HEK293T (cell line): ENCODE measurements around the gene MBD4.
A peak's percentile ranks its signal among the peaks of the same experiment; 100 is the strongest.

Experiments
- CTCF ChIA-PET: fragments of 350-600 bp; formaldehyde crosslinking; extraction: SDS; loops from one replicate; lab custom pipeline; 2021; ENCODE audit warnings: antibody characterized with exemption, inconsistent platforms; lab: Yijun Ruan, JAX
- POLR2A ChIA-PET: fragments of 350-600 bp; formaldehyde crosslinking; extraction: SDS; loops from one replicate; lab custom pipeline; 2020; ENCODE audit warnings: antibody characterized with exemption, inconsistent platforms; lab: Yijun Ruan, JAX
- DNase-seq: peaks from one replicate; pipeline ENCODE4 v3.0.0; 2012; ENCODE audit warnings: mixed read lengths; ENCODE audit errors: extremely low spot score
- ARNT ChIP-seq: fragments of 450-650 bp; IDR thresholded peaks from 2 replicates; pipeline ENCODE4 v1.6.1; 2017; ENCODE audit warnings: mild to moderate bottlenecking
- BHLHE40 ChIP-seq: fragments of 450-650 bp; IDR thresholded peaks from 2 replicates; pipeline ENCODE4 v1.6.1; 2016; ENCODE audit warnings: mild to moderate bottlenecking, moderate library complexity, borderline replicate concordance
- CTBP1 ChIP-seq: fragments of 450-650 bp; IDR thresholded peaks from 2 replicates; pipeline ENCODE4 v1.6.1; 2016; ENCODE audit warnings: borderline replicate concordance
- ELF4 ChIP-seq: fragments of 450-650 bp; IDR thresholded peaks from 2 replicates; pipeline ENCODE4 v1.6.1; 2017; ENCODE audit warnings: antibody characterized with exemption
- FOXA1 ChIP-seq: fragments of 450-650 bp; IDR thresholded peaks from 2 replicates; pipeline ENCODE4 v1.6.1; 2016; ENCODE audit warnings: mild to moderate bottlenecking
- FOXK2 ChIP-seq: fragments of 450-650 bp; IDR thresholded peaks from 2 replicates; pipeline ENCODE4 v1.6.1; 2016; ENCODE audit warnings: mild to moderate bottlenecking
- FOXM1 ChIP-seq: fragments of 450-650 bp; IDR thresholded peaks from 2 replicates; pipeline ENCODE4 v1.6.1; 2017; ENCODE audit warnings: mild to moderate bottlenecking, borderline replicate concordance
- HDGF ChIP-seq: fragments of 450-650 bp; IDR thresholded peaks from 2 replicates; pipeline ENCODE4 v1.6.1; 2017; ENCODE audit warnings: antibody characterized with exemption, borderline replicate concordance
- L3MBTL2 ChIP-seq: fragments of 450-650 bp; conservative IDR thresholded peaks from 2 replicates; pipeline ENCODE4 v1.6.1; 2016; ENCODE audit warnings: mild to moderate bottlenecking
- LEF1 ChIP-seq: fragments of 450-650 bp; IDR thresholded peaks from 2 replicates; pipeline ENCODE4 v1.6.1; 2017; ENCODE audit warnings: mild to moderate bottlenecking, borderline replicate concordance
- NFRKB ChIP-seq: fragments of 450-650 bp; IDR thresholded peaks from 2 replicates; pipeline ENCODE4 v1.6.1; 2016; ENCODE audit warnings: mild to moderate bottlenecking, moderate library complexity
- SP1 ChIP-seq: fragments of 450-650 bp; IDR thresholded peaks from 2 replicates; pipeline ENCODE4 v1.6.1; 2017
- SUZ12 ChIP-seq: fragments of 450-650 bp; IDR thresholded peaks from 2 replicates; pipeline ENCODE4 v1.6.1; 2016; ENCODE audit warnings: mild to moderate bottlenecking
- TARDBP ChIP-seq: fragments of 450-650 bp; IDR thresholded peaks from 2 replicates; pipeline ENCODE4 v1.6.1; 2016
- ZNF384 ChIP-seq: fragments of 450-650 bp; IDR thresholded peaks from 2 replicates; pipeline ENCODE4 v1.6.1; 2016
- TF ChIP-seq, protein P1 (sequence below): fragments of 450-650 bp; IDR thresholded peaks from 2 replicates; pipeline ENCODE4 v1.6.1; 2016

The MBD4 gene

DNA sequence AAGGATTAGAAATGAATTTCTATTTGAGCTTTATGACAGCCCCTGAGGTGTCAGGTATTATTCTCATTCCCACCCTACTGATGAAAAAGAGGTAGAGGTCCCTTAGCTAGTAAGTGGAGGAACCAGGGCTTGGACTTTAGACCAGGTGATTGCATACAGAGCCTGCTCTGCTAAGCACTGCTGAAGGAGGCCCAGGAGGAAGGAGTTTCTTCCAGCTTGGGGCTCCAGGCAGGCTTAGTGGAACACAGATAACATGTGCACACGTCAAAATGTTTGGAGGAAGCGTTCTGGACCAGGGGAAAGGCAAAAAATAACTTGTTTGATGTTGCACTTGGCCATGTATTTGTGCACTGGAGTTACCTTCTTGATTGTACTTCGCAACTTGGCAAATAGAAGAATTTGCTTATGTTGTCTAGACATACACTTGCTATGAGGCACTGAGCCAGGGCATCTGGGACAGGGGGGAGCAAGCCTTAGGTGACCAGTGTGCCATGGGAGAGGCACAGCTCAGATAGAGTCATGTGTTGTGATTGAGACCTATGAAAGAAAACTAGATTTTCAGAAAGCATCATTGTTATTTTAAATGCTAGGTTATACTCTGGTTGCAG, 22.7 kb upstream of the MBD4 start:
- DNase-seq: no peak
- POLR2A ChIA-PET: no interaction called here
- CTCF ChIA-PET: no interaction called here
- no peak for TF ChIP-seq SUZ12
- no peak for TF ChIP-seq TARDBP
- no peak for TF ChIP-seq SP1
- TF ChIP-seq BHLHE40: no peak
- no peak for TF ChIP-seq ARNT
- TF ChIP-seq CTBP1: no peak
- no peak for TF ChIP-seq NFRKB
- TF ChIP-seq L3MBTL2: no peak

DNA sequence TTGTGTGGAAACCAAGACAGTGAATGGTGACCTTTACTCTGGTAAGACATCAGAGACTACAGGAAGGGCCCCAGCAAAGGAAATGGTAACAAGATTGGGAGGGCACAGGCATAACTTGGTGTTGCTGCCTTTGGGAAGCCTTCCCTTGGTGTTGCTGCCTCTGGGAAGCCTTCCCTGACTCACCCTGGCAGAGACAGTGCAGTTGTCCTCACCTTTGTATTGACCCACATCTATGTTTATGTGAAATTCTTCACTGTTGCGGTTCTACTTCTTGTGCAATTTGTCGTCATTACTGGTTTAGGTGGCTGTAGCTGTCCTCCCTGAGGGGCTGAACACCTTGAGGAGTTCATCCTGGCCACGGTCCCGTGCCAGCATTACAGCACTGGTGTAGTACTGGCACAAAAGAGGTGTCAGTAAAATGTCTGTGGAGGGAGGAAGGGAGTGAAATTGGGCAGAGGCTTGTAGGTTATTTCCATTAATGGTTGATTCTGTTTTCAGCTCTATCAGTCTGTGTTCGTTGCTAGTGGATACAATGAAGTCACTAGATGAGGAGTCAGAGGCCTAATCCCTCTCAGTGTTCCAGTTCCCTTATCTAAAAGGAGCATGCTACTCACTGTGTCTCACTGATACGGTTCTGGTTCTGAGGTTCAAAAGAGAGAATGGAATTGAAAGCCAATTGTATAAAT, 21.9 kb upstream of the MBD4 start:
- no peak for DNase-seq
- ChIA-PET POLR2A (no interaction called here), CTCF (no interaction called here)
- TF ChIP-seq ZNF384: no peak
- no peak for TF ChIP-seq NFRKB
- TF ChIP-seq TARDBP: no peak
- TF ChIP-seq BHLHE40: no peak
- no peak for TF ChIP-seq ELF4

DNA sequence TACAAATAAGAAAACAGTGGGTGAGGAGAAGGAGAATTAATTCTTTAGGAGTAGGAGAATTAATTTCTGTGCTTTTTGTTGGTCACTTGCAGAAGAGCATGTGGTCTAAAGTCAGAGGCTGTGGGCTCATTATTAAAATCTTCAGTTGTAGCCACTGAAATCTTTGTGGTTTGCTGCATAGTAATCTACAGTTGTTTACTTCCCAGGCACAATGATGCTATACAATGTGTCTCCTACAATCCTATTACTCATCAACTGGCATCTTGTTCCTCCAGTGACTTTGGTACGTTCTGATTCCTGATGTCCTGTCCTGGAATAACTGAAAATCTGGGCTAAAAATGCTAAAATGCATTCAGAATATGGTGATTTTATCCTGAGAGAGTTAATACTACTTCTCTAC, 21.3 kb upstream of the MBD4 start:
- POLR2A ChIA-PET: no interaction called here
- CTCF ChIA-PET: no interaction called here
- DNase-seq: no peak
- TF ChIP-seq SP1: no peak
- no peak for TF ChIP-seq HDGF
- TF ChIP-seq ELF4: no peak
- no peak for TF ChIP-seq ARNT
- no peak for TF ChIP-seq ZNF384
- no peak for TF ChIP-seq NFRKB
- TF ChIP-seq BHLHE40: no peak
- TF ChIP-seq LEF1: no peak
- no peak for TF ChIP-seq CTBP1
- no peak for TF ChIP-seq SUZ12
- no peak for TF ChIP-seq FOXA1
- no peak for TF ChIP-seq FOXM1
- TF ChIP-seq L3MBTL2: no peak

DNA sequence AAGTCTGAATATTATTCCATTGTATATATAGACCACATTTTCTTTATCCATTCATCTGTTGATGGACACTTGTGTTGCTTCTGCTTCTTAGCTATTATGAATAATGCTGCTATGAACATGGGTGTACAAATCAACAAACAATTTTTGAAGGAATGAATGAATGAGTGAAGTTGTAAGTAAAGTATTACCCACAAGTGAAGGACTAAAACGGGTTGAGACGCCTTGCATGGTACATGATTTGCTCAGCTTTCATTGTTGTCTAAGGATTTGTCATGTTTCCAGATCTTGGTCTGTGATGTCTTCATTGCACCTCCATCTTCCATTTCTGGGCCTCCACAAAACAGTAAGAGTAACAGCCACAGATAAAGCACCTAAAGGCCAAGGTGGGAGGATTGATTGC, 20.8 kb upstream of the MBD4 start:
- ChIA-PET CTCF (no interaction called here), POLR2A (no interaction called here)
- no peak for TF ChIP-seq FOXK2
- TF ChIP-seq FOXA1: no peak
- TF ChIP-seq LEF1: no peak
- TF ChIP-seq ARNT: no peak
- TF ChIP-seq L3MBTL2: no peak
- TF ChIP-seq, protein P1, sequence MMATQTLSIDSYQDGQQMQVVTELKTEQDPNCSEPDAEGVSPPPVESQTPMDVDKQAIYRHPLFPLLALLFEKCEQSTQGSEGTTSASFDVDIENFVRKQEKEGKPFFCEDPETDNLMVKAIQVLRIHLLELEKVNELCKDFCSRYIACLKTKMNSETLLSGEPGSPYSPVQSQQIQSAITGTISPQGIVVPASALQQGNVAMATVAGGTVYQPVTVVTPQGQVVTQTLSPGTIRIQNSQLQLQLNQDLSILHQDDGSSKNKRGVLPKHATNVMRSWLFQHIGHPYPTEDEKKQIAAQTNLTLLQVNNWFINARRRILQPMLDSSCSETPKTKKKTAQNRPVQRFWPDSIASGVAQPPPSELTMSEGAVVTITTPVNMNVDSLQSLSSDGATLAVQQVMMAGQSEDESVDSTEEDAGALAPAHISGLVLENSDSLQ: no peak
- no peak for TF ChIP-seq NFRKB
- no peak for DNase-seq

DNA sequence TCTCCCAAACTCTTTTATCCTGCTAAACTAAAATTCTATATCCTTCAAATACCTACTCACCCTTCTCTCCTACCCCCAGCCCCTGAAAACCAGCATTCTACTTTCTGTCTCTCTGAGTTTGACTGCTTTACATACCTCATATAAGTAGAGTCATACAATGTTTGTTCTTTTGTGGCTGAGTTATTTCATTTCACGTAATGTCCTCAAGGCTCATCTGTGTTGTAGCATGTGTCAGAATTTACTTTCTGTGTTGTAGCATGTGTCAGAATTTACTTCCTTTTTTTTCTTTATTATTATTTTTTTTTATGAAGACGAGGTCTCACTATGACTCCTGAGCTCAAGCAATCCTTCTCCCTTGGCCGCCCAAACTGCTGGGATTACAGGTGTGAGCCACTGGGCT, 20.4 kb upstream of the MBD4 start:
- no peak for DNase-seq
- TF ChIP-seq ELF4 (no peak), FOXM1 (no peak), FOXK2 (no peak), NFRKB (no peak), BHLHE40 (no peak), ARNT (no peak), ZNF384 (no peak), SP1 (no peak), TARDBP (no peak), HDGF (no peak), L3MBTL2 (no peak)
- TF ChIP-seq, protein P1: no peak
- ChIA-PET POLR2A (no interaction called here), CTCF (no interaction called here)

DNA sequence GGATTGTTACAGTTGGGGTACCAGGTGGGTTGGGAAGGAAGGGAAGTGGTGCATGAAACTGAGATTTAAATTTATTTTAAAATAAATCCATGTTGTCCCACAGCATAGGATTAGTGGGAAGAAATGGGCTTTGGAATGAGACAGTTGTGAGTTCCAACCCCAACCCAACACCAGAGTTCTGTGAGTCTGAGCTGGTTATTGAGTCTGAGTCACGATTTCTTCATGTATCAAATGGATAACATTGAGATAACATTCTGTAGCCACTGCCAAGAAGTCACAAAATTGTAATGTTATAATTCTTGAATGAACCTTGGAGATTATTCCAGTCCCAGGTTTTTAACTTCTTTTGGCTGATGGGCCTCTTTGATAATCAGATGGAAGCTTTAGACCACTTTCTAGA, 14.0 kb upstream of the MBD4 start:
- CTCF ChIA-PET: no interaction called here
- POLR2A ChIA-PET: no interaction called here
- DNase-seq: no peak
- no peak for TF ChIP-seq ARNT
- no peak for TF ChIP-seq SUZ12
- no peak for TF ChIP-seq ELF4

DNA sequence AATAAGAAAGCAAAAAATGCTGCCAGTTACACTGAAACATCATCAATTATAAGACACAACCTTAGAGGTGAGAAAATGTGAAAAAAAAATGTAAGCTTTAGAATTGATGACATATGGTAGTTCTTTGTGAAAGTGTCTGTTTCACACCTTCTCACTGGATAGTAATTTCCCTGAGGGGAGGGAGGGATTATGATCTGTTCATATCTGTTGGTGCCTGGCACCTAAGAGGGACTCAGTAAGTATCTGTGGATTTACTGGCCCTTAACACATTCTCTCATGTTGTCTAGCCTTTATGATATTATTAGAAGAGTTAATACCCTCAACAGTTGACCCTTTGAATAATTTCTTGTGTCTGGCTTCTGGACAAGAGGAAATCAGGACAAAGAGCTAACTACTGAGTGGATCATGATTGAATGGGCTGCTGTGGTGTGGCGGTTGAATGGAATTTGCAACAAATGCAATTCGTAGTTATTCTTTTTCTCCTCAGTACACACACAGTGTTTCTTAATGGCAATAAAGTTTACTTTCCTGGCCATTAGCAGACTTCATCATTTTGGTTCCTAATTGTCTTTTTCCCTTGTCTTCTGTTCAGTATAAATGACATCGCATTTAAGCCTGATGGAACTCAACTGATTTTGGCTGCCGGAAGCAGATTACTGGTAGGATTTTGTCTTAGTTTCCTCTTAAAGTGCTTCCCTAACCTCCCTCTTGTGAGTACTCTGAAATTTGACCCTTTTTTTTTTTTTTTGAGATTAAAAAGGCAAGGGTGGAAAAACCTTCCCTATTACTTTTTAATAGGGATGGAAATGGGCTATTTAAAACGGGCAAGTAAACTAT, 9.7 kb upstream of the MBD4 start:
- no peak for TF ChIP-seq L3MBTL2
- TF ChIP-seq ZNF384: 0 out of 2 replicates have a peak, but pooled peaks have one; percentile 23
- no peak for TF ChIP-seq FOXM1
- TF ChIP-seq, protein P1: no peak
- TF ChIP-seq SP1: no peak
- POLR2A ChIA-PET: interaction anchor here (2.4 kb wide), 1 partner anchor 10 kb away, joined by 13 read pairs; the partner anchor contains the start of genes IFT122 and MBD4
- CTCF ChIA-PET: interaction anchor here (1.3 kb wide), 1 partner anchor 8 kb away, joined by 6 read pairs; no protein-coding TSS in a partner anchor
- DNase-seq: no peak
